ENCODE results near the gene B2M. TPM values are rescaled to one million over a fixed set of nuclear protein-coding genes. Genes with fewer than 3 reads are reported as not detected.

The B2M gene
- total RNA-seq, 1 experiment from 2014 or later, result 81.0 TPM

- Histone ChIP-seq H4K20me1 (ENCODE audit: control insufficient read depth, insufficient read depth, insufficient read length) (no peaks in the 10 kb centered on the region), H3K9ac (ENCODE audit: extremely low read depth, insufficient read length, low read length) (no peak overlapping the region), H2BK20ac (ENCODE audit: low read depth, low read length, poor library complexity, severe bottlenecking) (no peak overlapping the region), H3K27ac (ENCODE audit: insufficient read length, low read depth, low read length) (no peak overlapping the region), H4K91ac (ENCODE audit: insufficient read length, low read depth, low read length) (no peak overlapping the region), H3K23me2 (ENCODE audit: insufficient read length, low read depth, low read length, poor library complexity, severe bottlenecking) (no peaks in the 10 kb centered on the region), H2BK12ac (ENCODE audit: insufficient read length, low read depth, low read length) (no peak overlapping the region), H3K56ac (ENCODE audit: insufficient read length, low read depth, low read length) (no peak overlapping the region), H2BK15ac (ENCODE audit: low read depth, low read length) (no peak overlapping the region), H3T11ph (ENCODE audit: low read length) (no peak overlapping the region), H3K14ac (ENCODE audit: insufficient read depth, low read length) (no peak overlapping the region), H3K79me2 (ENCODE audit: insufficient read depth, low read length) (no peaks in the 10 kb centered on the region), H3K4me1 (ENCODE audit: insufficient read depth, low read length) (no peaks in the 10 kb centered on the region), H4K5ac (ENCODE audit: insufficient read length, low read depth, low read length) (no peak overlapping the region), H3K18ac (ENCODE audit: insufficient read length, low read depth, low read length) (no peak overlapping the region), H2BK120ac (ENCODE audit: low read depth, low read length, poor library complexity, severe bottlenecking) (no peak overlapping the region), H3K27me3 (ENCODE audit: insufficient read depth, low read length) (no peaks in the 10 kb centered on the region), H4K8ac (replicated peaks; ENCODE audit: insufficient read length, low read depth, low read length) (no peak overlapping the region), H2BK5ac (ENCODE audit: insufficient read length, low read length) (no peak overlapping the region), H3K9me3 (ENCODE audit: control insufficient read depth, low read depth, low read length) (no peaks in the 10 kb centered on the region), H3K4me2 (ENCODE audit: insufficient read depth, insufficient read length, low read length) (no peak overlapping the region), H3K23ac (ENCODE audit: insufficient read length, low read depth, low read length) (no peak overlapping the region), H2AFZ (ENCODE audit: low read length) (no peak overlapping the region), H2AK5ac (ENCODE audit: insufficient read length, low read length) (no peak overlapping the region), H3K4ac (ENCODE audit: low read depth, low read length) (no peak overlapping the region), H3K79me1 (ENCODE audit: insufficient read depth, low read depth, low read length, poor library complexity, severe bottlenecking) (no peaks in the 10 kb centered on the region)
- no peaks in the 10 kb centered on the region for H3K9me3 Mint-ChIP-seq
- no peaks in the 10 kb centered on the region for H3K36me3 Mint-ChIP-seq (ENCODE audit: insufficient read depth in 1 of 3, low read depth in 3 of 3)
- H3K4me1 Mint-ChIP-seq, result peaks cover 13 to 14% of the 10 kb centered on the region in 2 experiments
- DNase-seq, result no peak
- no CpG with 5 or more reads among the region's 2 CpGs for WGBS (ENCODE audit: extremely low coverage, insufficient read length, low lambda C conversion rate)
- H3K27ac Mint-ChIP-seq, result no peak overlapping the region
- H3K4me3 Mint-ChIP-seq, result no peak overlapping the region
- H3K27me3 Mint-ChIP-seq (ENCODE audit: low read depth), result peaks cover 3% of the 10 kb centered on the region
- TF ChIP-seq, protein P1, sequence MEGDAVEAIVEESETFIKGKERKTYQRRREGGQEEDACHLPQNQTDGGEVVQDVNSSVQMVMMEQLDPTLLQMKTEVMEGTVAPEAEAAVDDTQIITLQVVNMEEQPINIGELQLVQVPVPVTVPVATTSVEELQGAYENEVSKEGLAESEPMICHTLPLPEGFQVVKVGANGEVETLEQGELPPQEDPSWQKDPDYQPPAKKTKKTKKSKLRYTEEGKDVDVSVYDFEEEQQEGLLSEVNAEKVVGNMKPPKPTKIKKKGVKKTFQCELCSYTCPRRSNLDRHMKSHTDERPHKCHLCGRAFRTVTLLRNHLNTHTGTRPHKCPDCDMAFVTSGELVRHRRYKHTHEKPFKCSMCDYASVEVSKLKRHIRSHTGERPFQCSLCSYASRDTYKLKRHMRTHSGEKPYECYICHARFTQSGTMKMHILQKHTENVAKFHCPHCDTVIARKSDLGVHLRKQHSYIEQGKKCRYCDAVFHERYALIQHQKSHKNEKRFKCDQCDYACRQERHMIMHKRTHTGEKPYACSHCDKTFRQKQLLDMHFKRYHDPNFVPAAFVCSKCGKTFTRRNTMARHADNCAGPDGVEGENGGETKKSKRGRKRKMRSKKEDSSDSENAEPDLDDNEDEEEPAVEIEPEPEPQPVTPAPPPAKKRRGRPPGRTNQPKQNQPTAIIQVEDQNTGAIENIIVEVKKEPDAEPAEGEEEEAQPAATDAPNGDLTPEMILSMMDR (conservative IDR thresholded peaks at IDR 0.05), result no peak
These were observed 42.4 kb upstream of the B2M start for GRCh38 chr15:44668921-44669320.
